Measurements from ENCODE around the gene CERS2.
A peak's percentile ranks its signal among the peaks of the same experiment; 100 is the strongest.

CERS2 gene

DNA sequence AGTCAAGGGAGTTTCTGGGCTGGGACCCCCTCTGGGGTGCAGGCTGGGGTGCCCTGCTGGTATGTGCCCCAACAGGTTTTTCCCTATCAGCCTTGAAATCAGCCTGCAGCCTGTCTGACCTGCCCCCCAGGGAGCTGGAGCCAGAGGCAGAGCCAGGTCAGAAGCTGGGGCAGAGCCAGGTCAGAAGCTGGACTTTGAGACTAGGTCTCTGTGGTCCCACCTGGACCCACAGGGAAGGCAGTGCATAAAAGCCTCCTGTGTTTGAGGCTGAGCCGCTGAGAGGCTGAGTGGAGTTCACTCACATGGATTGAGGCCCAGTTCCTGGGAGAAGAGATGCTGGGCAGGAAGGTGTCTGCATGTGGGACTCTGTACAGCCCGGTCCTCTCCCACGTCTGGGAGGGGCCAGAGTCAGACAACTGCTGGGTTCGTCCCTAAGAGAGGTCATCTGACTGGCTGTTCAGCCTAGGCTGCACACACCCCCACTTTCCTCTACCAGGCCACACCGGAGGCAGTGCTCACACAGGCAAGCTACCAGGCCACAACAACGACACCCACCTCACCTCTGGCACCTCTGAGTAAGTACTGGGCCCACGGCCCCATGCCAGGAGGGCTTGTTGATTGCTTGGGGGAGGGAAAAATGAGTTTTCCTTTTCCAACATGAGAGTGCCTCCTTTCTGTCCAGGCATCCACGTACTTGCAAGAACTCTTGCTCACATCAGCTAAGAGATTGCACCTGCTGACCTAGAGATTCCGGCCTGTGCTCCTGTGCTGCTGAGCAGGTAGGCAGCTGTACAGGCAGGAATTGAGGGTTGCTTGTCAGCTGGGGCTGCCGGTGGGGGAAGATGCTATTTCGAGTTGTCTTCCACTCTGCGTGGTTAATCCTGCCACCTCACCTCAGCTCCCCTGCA lies 7.4 kb upstream of the CERS2 start, which contains the start of gene ANXA9:
Gene ANXA9, plus strand, starts transcription at position 488 of the 908 bp plus-strand sequence. CDS start 814 bp downstream, outside the sequence.
- DNase-seq (ENCODE audit: insufficient read length, low spot score) (peak; percentile 91), FAIRE-seq (no peak)
- no peak for TF ChIP-seq POLR2A (IDR thresholded peaks at IDR 0.05; ENCODE audit: low read depth, low read length)

GRCh38 chr1:150981177-150981804 lies 6.7 kb upstream of the CERS2 start:
- peak; percentile 90 for DNase-seq (ENCODE audit: insufficient read length, low spot score)
- no peak for FAIRE-seq
- 0 out of 2 replicates have a peak, but pooled peaks have one; percentile 13 for TF ChIP-seq POLR2A (IDR thresholded peaks at IDR 0.05; ENCODE audit: low read depth, low read length)

DNA sequence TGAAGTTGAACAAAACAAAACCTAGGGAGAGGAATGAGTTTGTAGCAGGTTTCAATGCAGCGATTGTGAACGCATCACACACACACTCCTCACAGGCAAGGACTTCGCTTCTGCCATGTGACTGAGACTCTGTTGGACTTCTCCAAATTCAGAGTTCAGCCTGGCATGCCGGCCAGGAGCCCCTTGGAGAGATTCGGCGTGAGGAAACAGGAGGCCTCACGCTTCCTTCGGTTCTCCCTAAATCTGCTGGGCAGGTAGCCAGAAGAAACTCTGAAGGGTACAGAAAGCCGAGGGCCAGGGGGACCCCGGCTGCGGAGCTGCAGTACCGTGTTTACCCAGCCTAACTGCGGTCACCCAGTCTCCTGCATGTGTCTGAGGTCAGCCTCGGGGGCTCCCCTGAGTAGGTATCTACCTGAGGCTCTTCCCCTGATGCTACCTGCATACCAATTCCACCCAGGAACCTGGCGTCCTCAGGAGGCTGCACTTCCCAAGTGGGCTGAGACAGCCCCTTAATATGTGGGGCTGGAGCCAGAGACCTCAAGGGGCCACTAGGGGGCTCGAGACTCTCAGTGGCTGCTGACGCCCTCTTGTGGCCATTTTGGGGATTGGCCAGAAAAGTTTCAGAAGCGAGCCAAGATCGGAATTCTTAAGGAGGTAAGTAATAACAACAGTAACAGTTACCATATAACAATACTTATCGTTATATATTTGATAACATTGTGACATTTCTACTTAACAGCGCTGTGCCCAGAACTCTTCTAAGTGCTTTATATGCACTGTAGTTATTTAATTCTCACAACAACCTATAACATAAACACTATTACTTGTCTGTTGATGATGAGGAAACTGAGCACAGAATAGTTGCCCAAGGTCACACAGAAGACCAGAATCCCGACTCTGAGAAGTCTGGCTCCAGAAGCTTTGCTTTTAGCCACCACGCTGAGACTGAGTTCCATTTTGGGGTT lies 4.7 kb upstream of the CERS2 start:
- FAIRE-seq (no peak), DNase-seq (ENCODE audit: insufficient read length, low spot score) (peak; percentile 94)
- no peak for TF ChIP-seq POLR2A (IDR thresholded peaks at IDR 0.05; ENCODE audit: low read depth, low read length)

DNA sequence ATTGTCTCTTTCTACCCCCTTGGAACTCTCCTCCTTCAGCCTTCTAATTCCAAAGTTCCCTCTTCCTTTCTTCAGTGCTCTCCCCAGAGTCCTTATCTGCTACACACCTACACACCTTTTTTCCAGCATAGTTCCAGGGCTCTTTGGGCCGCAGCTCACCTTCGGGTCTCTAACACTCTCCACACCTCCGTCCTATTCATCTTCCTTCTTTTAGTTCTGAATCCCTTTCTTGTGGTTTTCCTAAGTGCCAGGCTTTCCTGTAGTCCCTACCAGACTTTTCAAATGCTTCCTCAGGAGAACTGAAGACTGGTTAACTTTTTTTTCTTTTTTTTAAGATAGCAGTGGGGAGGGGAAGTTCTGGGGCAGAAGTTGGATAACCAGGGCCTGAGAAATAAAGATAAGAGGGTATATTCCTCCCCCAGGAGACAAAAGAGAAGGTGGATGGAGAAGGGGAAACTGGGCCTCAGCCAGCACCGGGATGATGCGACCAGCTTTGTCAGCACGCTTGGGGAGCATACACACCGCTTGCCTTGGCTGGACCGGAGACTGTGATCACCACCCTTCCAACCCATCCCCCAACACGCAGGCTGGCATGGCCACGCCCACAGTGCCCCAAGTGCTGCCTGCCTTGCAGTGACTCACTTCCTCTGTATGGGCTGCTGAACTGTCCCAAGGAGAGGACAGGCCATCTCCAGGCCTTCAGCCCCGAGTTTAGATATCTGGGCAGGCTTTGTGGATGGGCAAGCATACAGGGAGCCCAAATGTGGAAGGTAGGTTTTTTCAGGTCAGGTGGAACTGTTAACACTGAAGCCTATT lies 2.5 kb upstream of the CERS2 start:
- TF ChIP-seq POLR2A (IDR thresholded peaks at IDR 0.05; ENCODE audit: low read depth, low read length): peak; percentile 92
- DNase-seq (ENCODE audit: insufficient read length, low spot score) (peak; percentile 100), FAIRE-seq (no peak)

- FAIRE-seq: no peak
- TF ChIP-seq POLR2A (IDR thresholded peaks at IDR 0.05; ENCODE audit: low read depth, low read length): no peak
- DNase-seq (ENCODE audit: insufficient read length, low spot score): no peak
Observed at GRCh38 chr1:150976401-150976821, 1.8 kb upstream of the CERS2 start.

DNA sequence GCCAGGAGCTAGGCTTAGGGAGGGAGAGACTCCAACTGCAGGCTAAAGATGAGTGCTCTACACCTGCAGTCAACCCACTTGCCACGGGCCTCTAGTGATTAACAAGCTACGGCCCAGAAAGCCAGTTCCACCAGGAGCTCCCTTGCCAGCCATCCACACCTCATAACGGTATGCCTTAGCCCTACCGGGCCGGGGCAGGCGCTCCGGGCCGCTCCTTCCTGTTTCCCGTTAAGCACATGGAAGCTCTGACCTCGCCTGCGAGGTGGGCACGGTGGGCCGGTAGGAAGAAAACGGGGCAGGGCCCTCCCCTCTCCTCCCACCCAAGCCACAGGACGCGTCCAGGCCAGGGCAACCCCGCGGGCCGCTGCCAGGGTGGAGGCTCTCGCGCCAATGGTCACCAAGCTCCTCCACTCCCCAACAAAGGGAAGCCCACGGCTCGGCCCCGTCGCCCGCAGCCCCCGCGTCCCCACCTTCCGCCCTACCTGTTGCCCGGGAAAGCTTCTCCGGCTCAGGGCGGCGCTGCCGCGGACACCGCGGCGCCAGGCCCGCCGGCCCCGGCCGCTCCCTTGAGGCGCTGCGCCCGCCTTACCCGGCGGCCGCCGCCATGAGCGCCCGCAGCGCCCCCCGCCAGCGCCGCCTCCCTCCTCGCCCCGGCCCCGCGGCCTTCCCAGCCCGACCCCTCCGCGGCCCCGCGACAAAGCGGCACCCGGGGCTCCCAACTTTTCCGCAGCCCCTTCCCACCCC lies 627 bp downstream of the CERS2 start:
- no peak for DNase-seq (ENCODE audit: insufficient read length, low spot score)
- TF ChIP-seq POLR2A (IDR thresholded peaks at IDR 0.05; ENCODE audit: low read depth, low read length): peak; percentile 43
- no peak for FAIRE-seq

DNA sequence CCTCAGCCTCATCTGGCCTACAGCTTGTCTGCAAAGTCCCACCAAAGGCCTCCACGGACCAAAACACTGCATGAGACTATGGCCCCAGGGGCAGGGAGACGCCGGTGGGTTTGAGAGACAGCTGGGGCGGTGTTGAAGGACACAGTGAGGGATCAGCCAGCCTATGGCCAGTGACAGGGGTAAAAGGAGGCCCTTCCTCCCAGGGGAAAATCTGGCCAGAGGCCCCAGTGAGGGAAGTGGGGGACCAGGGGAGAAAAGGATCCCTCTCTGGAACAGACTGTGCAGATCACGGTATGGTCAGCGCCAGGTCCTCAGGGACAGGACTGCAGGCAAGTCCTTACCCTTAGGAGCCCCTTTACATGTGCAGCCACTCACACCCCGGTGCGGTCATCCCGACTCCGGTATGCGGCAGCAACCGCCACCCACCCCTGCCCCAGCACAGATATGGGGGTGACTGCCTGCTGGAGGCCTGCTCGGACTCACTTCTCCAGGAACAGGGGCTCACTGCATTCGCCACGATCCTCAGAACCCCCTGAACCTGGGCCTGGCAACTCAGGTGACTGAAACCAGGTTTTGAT lies 1.3 kb downstream of the CERS2 start:
- no peak for FAIRE-seq
- TF ChIP-seq POLR2A (IDR thresholded peaks at IDR 0.05; ENCODE audit: low read depth, low read length): no peak
- DNase-seq (ENCODE audit: insufficient read length, low spot score): no peak

DNA sequence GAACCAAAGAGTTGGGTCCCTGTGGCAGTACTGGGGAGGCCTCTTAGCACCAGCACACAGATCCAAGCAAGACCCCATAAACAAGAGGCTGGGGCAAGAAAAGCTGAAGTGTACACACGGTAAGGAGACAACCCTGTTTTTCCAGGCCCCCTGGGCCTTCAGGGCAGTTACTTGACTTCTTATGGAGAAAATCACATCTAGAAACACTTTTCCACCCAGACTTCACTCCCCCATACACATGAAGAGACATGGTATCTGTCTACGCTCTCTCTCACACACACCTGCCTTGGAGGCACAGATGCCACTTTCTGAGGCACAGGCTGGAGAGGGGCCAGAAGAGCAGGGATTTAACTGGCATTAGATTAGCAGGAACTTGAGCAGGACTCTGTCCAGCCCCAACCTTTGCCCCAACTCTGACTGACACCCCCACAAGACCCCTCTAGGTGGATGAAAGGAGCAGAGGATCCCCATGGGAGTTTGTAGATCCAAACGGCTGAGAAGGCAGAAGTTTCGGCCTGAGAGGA lies 2.2 kb downstream of the CERS2 start:
- no peak for TF ChIP-seq POLR2A (IDR thresholded peaks at IDR 0.05; ENCODE audit: low read depth, low read length)
- FAIRE-seq (no peak), DNase-seq (ENCODE audit: insufficient read length, low spot score) (no peak)

DNA sequence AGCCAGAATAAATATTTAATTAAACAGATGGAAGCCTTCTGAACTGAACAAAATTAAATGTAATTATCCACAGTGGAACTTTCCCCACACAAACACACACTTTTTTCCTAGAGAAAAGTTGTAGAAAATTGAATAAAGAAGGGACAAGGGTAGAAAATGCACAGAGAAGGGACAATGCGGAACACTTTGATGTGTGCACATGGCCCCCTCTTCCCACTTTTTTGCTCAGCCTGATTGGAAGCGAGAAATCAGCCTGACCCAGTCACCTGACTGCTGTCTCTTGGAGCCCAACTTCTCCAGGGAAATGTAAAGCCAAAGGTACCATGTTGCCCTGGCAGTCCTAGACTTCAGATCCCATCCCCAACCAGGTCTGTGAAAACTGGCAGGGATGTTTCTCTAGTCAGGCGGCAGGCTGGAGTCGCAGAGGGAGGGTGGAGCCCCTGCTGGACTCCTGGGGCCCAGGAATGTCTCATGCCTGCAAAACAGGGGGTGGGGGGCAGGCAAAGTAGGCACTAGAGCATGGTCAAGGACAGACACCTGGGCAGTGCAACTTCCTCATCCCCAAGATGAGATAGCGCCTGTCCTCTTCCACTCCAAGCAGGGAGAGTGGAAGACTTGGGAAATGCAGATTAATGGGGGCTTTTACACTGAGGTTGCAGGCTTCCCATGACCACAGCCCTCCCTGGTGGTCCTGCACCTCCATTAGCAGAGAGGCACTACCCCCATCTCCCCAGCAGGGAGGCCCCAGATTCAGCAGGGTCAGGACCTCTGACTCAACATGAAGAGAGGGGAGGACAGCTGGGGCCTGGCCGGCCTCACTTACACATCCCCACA lies 2.8 kb downstream of the CERS2 start:
- TF ChIP-seq POLR2A (IDR thresholded peaks at IDR 0.05; ENCODE audit: low read depth, low read length): 0 out of 2 replicates have a peak, but pooled peaks have one; percentile 8
- DNase-seq (ENCODE audit: insufficient read length, low spot score) (peak; percentile 78), FAIRE-seq (no peak)

GRCh38 chr1:150970808-150971582 lies 3.6 kb downstream of the CERS2 start:
- no peak for DNase-seq (ENCODE audit: insufficient read length, low spot score)
- FAIRE-seq: no peak
- TF ChIP-seq POLR2A (IDR thresholded peaks at IDR 0.05; ENCODE audit: low read depth, low read length): no peak

Measured in H54 (cell line).